HUES48 (cell line): ENCODE results near the gene PLEK2.

Experiments
- H3K27ac ChIP-seq: one replicate; pipeline ENCODE4 v1.7.0; 2013; ENCODE audit warnings: low read depth, low read length, inconsistent platforms
- H3K27me3 ChIP-seq: 2 replicates; pipeline ENCODE4 v1.6.1; 2013; ENCODE audit warnings: mild to moderate bottlenecking, low read length; ENCODE audit not compliant: control insufficient read depth, insufficient read depth
- H3K36me3 ChIP-seq: 2 replicates; pipeline ENCODE4 v1.6.1; 2013; ENCODE audit warnings: low read length; ENCODE audit not compliant: control insufficient read depth, insufficient read depth
- H3K4me1 ChIP-seq: 2 replicates; pipeline ENCODE4 v1.6.1; 2013; ENCODE audit warnings: mild to moderate bottlenecking, low read length; ENCODE audit not compliant: control insufficient read depth, insufficient read depth
- H3K4me3 ChIP-seq: 2 replicates; pipeline ENCODE4 v1.5.1; 2013; ENCODE audit warnings: mild to moderate bottlenecking, low read depth, low read length
- H3K9ac ChIP-seq: 2 replicates; pipeline ENCODE4 v1.6.1; 2013; ENCODE audit warnings: mild to moderate bottlenecking, low read depth, low read length, moderate library complexity
- H3K9me3 ChIP-seq: 2 replicates; pipeline ENCODE4 v1.6.1; 2013; ENCODE audit warnings: low read length; ENCODE audit not compliant: control insufficient read depth, insufficient read depth

Gene PLEK2

DNA sequence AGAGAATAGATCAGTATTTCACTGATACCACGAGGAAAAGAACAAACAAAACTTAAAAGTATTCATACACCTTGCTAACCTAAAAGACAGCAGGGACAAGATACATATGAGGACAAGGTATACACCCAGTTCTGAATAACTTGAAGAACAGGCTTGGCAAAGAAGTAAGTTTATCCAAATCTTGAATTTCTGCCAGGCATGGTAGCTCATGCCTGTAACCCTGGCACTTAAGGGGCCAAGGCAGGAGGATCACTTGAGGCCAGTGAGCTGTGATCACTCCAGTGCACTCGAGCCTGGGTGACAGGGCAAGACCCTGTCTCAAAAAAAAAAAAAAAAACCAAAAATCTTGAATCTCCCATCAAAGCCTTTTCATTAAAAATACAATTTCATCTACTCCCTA lies 26.8 kb downstream of the PLEK2 start:
- Histone ChIP-seq H3K9ac (no peak overlapping the region), H3K36me3 (peaks cover 71% of the 10 kb centered on the region), H3K27ac (no peak overlapping the region)

DNA sequence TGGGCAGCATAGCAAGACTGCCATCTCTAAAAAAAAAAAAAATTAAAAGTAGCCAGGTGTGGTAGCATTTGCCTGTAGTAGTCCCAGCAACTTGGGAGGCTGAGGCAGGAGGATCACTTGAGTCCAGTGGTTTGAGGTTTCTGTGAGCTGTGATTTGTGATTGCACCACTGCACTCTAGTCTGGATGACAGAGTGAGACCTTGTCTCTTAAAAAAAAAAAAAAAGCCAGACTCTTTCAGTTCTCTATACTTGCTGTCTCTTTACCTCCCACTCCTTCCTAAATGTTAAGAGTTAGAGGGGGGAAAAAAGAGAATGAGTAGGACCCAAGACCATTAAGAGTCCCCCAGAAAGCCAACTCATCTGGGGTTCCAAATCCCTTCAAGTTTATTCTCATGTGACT lies 34.0 kb downstream of the PLEK2 start:
- no peak overlapping the region for H3K27ac ChIP-seq
- H3K27me3 ChIP-seq, result no peaks in the 10 kb centered on the region
- peaks cover 97% of the 10 kb centered on the region for H3K36me3 ChIP-seq
- H3K4me3 ChIP-seq, result no peak overlapping the region
- H3K4me1 ChIP-seq, result no peaks in the 10 kb centered on the region
- H3K9ac ChIP-seq, result no peak overlapping the region
- H3K9me3 ChIP-seq, result no peaks in the 10 kb centered on the region

More for the DNA sequence above, 26.8 kb downstream of the PLEK2 start:
- H3K27me3 ChIP-seq, result no peaks in the 10 kb centered on the region
- no peaks in the 10 kb centered on the region for H3K9me3 ChIP-seq
- no peak overlapping the region for H3K4me3 ChIP-seq
- H3K4me1 ChIP-seq, result no peaks in the 10 kb centered on the region

DNA sequence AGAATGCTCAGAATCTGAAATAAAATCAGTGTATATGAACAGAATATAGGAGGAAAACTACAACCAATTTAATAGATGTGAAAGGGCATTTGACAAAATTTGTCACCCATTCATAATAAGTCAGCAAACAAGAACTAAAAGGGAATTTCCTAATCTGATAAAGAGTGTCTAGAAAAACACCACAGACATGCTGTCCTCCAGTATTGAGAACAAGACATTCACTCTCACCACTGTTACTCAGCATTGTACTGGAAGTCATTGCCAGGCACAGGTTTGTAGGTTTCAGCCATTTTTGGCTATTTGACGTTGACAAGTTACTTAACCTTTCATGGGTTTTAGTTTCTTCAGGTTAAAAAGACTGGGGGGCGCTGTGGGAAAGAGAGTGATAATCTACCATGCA lies 38.6 kb downstream of the PLEK2 start:
- Histone ChIP-seq H3K9ac (no peak overlapping the region), H3K4me1 (no peaks in the 10 kb centered on the region), H3K27ac (no peak overlapping the region), H3K36me3 (peaks cover 96% of the 10 kb centered on the region), H3K27me3 (no peaks in the 10 kb centered on the region), H3K9me3 (no peaks in the 10 kb centered on the region), H3K4me3 (no peak overlapping the region)

DNA sequence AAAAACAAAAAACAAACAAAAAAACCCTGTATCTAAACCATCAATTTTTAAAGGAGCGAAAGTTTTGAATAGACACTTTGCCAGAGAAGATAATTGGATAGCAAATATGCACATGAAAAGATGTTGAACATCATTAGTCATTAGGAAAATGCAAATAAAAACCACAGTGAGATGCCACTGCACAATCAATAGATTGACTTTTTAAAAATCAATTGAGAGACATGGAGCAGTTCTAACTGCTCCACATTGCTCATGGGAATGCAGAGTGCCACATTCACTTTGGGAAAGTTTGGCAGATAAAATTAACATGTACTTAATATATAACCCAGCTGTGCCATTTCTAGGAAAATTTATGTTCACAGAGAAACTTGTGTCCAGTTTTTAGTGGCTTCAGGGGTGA lies 39.1 kb downstream of the PLEK2 start:
- H3K4me3 ChIP-seq, result no peak overlapping the region
- H3K9me3 ChIP-seq, result no peaks in the 10 kb centered on the region
- H3K9ac ChIP-seq, result no peak overlapping the region
- no peaks in the 10 kb centered on the region for H3K4me1 ChIP-seq
- no peaks in the 10 kb centered on the region for H3K27me3 ChIP-seq
- peaks cover 96% of the 10 kb centered on the region for H3K36me3 ChIP-seq
- H3K27ac ChIP-seq, result no peak overlapping the region

DNA sequence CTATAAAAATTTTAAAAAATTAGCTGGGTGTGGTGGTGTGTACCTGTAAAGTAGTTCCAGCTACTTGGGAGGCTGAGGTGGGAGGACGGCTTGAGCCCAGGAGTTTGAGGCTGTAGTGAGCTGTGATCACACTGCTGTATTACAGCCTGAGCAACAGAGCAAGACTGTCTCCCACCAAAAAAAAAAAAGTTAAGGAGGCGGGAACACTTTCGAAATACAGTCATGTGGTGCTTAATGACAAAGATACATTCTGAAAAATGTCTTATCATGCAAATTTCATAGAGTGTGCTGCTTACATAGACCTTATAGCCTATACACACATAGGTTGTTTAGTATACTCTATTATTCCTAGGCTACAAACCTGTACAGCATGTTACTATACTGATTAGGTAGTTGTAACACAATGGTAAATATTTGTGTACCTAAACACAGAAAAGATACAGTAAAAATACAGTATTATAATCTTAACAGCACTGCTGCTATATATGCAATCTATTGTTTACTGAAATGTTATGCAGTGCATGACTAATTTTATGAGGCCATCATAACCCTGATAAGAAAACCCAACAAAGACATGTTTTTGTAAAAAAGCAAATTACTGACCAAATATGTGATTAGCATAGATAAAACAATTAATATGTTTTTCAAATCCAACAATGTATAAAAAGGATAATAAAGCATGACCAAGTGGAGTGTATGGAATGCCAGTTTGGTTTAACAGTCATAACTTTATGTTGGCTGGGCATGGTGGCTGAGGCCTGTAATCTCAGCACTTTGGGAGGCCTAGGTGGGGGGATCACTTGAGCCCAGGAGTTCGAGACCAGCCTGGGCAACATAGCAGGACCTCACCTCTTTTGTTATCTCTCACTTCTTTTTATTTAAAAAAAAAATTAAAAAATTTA lies 40.5 kb downstream of the PLEK2 start:
- Histone ChIP-seq H3K4me3 (no peak overlapping the region), H3K36me3 (peaks cover 95% of the 10 kb centered on the region), H3K27ac (no peak overlapping the region), H3K4me1 (no peaks in the 10 kb centered on the region), H3K9me3 (no peaks in the 10 kb centered on the region), H3K9ac (no peak overlapping the region), H3K27me3 (no peaks in the 10 kb centered on the region)

DNA sequence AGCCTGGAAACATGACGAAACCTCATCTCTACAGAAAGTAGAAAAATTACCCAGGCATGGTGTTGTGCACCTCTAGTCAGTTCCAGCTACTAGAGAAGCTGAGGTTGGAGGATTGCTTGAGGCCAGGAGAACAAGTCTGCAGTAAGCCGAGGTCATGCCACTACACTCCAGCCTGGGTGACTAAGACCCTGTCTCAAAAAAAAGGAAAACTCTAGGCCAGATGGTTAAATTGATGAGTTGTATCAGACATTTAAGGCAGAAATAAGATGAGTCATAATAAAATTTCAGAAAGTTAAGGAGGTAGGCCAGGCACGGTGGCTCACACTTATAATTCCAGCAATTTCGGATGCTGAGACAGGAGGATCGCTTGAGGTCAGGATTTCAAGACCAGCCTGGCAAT lies 41.1 kb downstream of the PLEK2 start:
- Histone ChIP-seq H3K9me3 (no peaks in the 10 kb centered on the region), H3K9ac (no peak overlapping the region), H3K27ac (no peak overlapping the region), H3K36me3 (peaks cover 95% of the 10 kb centered on the region), H3K4me1 (no peaks in the 10 kb centered on the region), H3K4me3 (no peak overlapping the region), H3K27me3 (no peaks in the 10 kb centered on the region)

DNA sequence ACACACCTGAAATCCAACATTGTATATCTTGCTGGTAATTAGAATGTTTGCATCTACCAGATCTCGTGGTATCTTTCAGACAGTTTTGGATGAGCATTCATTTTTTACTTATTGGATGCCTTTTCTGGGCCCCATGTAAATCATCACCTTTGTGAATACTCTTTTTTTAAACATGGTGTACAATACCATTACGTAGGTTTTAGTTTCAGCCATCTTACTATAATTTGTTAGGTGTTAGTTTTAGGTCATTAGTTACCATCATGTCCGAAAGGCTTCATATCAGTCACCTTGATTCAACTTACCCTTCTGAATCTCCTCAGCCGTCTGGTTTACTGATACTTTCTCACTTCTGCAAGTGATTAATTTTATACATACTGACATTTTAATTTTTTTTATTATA lies 46.5 kb downstream of the PLEK2 start:
- peaks cover 77% of the 10 kb centered on the region for H3K36me3 ChIP-seq

DNA sequence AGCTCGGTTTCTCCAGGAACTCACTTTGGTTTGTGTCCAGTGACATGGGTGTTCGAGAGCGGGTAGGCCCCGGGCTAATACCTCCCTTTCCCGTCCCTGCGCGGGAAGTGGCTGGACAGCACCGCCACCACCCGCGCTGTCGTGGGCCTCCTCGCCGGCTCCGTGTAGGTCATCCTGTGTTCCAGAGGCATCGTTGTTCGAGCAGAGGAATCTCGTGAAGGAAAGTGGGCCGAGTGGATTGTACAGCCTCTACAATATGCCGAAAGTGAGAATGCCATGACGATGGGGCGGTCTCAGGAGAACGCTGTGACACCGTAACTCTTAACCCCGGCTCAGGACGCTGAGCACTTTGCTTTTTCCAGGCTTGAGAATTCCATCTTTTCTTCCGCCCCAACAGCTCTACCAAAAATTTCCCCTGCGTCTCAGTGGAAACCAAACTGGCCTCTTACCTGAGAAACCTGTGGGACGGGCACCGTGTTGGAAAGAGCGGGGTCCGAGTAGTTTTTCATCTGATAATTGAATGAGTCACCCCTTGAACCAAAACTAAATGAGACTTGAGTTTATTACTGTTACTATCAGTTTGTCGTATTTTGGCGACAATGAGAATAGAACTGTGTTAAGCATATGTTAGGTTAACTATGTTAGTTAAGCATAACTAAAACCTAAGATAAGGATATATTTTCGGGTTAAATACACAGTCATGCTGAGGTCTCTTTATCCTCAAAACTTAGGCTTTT lies 51.3 kb downstream of the PLEK2 start:
- H3K27ac ChIP-seq, result peak overlapping the region; percentile 95
- no peaks in the 10 kb centered on the region for H3K27me3 ChIP-seq
- H3K4me3 ChIP-seq, result peak overlapping the region; percentile 91
- H3K4me1 ChIP-seq, result peaks cover 6% of the 10 kb centered on the region; the same call in 1 of the 2 replicates
- peak overlapping the region; percentile 98 for H3K9ac ChIP-seq
- H3K9me3 ChIP-seq, result no peaks in the 10 kb centered on the region
- H3K36me3 ChIP-seq, result peaks cover 35% of the 10 kb centered on the region

More for the DNA sequence above, 46.5 kb downstream of the PLEK2 start:
- H3K9ac ChIP-seq, result no peak overlapping the region
- H3K27me3 ChIP-seq, result no peaks in the 10 kb centered on the region
- H3K4me1 ChIP-seq, result peaks cover 6% of the 10 kb centered on the region; the same call in 1 of the 2 replicates
- H3K27ac ChIP-seq, result no peak overlapping the region
- no peak overlapping the region for H3K4me3 ChIP-seq
- no peaks in the 10 kb centered on the region for H3K9me3 ChIP-seq

DNA sequence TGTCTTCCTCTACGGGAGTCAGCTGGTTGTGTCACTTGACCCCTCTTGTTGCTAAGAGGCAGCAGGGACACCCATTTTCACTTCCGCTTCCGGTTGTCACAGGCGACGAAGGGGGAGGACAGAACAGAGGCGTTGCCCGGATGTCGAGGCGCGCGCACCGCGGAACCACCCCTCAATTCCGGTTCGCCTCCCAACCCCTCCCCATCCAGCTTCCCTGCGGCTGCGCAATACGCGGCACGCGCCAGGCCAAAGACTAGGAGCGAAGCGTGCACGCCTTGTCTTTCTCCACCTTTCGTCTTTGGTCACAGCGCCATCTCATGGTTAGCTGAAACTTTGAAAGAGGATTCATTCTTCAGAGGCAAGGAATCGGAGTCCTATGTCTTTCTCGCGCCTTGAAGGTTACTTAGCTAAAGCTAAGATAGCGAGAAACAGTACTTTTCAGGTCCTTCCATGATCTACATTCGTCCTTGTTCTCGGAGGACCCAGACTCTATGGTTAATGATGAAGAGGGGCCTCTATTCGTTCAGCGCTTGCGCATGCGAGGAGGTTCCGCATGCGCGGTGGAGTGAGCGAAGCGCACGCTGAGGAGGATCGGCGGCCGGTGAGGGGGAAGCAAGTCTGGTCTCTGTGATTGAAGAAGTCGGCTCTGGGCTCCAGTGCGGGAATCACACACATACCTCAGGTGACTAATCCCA lies 52.0 kb downstream of the PLEK2 start, which contains the start of the genes ATP6V1D and EIF2S1:
Gene ATP6V1D, minus strand, starts transcription at position 30 of the 695 bp plus-strand sequence. CDS start 106 bp downstream, outside the sequence.
Gene EIF2S1, plus strand, starts transcription at position 554 of the 695 bp plus-strand sequence. CDS start 4,440 bp downstream, outside the sequence.
- Histone ChIP-seq H3K36me3 (peaks cover 28% of the 10 kb centered on the region), H3K4me1 (peaks cover 6% of the 10 kb centered on the region; the same call in 1 of the 2 replicates)

DNA sequence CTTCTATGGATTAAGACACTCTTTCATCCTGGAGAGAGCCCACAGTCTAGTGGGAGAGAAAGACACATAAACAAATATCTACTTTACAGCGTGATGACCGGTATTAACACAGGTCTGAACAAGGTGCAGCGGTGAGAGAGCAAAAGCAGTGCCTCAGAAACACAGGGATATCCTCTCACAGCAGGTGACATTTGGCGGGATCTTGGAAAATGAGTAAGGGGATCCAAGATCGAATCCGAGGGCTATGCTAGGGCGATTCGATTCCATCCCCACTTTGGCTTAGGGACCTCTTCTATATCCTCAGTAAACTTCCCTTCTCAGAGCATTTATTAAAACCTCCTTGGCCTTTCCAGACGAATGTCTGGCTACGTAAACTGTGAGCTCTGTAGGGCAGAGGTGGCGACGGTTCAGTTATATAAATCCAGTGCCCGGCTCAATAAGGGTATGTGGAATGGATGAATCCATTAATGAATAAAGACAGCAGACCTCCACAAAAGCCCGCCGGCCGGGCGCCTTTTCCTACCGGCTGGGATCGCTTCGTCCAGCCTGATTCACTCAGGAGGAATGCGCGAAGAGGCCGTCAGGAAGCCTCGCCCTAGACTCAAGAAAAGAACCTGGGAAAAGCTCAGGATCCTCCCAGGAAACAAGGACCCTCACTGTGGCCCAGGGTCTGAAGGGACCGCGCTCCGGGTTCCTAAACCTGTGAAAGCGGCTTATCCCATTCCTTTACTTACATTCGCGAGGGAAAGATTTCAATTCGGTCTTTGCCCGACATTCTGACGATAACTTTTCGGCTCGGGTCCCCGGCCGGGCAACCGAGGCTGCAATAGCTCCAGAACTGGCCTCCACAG lies 52.8 kb downstream of the PLEK2 start:
- peak overlapping the region; percentile 95 for H3K27ac ChIP-seq

More for the DNA sequence above, 52.0 kb downstream of the PLEK2 start, which contains the start of the genes ATP6V1D and EIF2S1:
- Histone ChIP-seq H3K9me3 (no peaks in the 10 kb centered on the region), H3K27ac (peak within 1 kb of the TSS; percentile 95), H3K4me3 (peak within 1 kb of the TSS; percentile 91), H3K27me3 (no peaks in the 10 kb centered on the region), H3K9ac (peak within 1 kb of the TSS; percentile 98)

More for the DNA sequence above, 52.8 kb downstream of the PLEK2 start:
- peaks cover 6% of the 10 kb centered on the region; the same call in 1 of the 2 replicates for H3K4me1 ChIP-seq
- peak overlapping the region; percentile 83 for H3K9ac ChIP-seq
- peaks cover 20% of the 10 kb centered on the region for H3K36me3 ChIP-seq
- H3K9me3 ChIP-seq, result no peaks in the 10 kb centered on the region
- H3K27me3 ChIP-seq, result no peaks in the 10 kb centered on the region
- H3K4me3 ChIP-seq, result peak overlapping the region; percentile 91
